Nephron (organoid): ENCODE measurements around the gene ADAMTSL1.

Source experiments
- H3K27ac Mint-ChIP-seq, 3 experiments: 2 replicates each; pipeline ENCODE4 v1.8.0; 2020; ENCODE audit warnings: mixed read lengths in 3 of 3, mild to moderate bottlenecking in 2 of 3, moderate library complexity in 1 of 3
- H3K27me3 Mint-ChIP-seq: 2 replicates; pipeline ENCODE4 v1.8.0; 2021; ENCODE audit warnings: low read depth, mild to moderate bottlenecking, moderate library complexity, mixed read lengths
- H3K36me3 Mint-ChIP-seq: 2 replicates; pipeline ENCODE4 v1.8.0; 2020; ENCODE audit warnings: low read depth, mixed read lengths
- H3K4me1 Mint-ChIP-seq: 2 replicates; pipeline ENCODE4 v1.8.0; 2020; ENCODE audit warnings: mixed read lengths
- H3K4me3 Mint-ChIP-seq, 3 experiments: 2 replicates each; pipeline ENCODE4 v1.8.0; 2020; ENCODE audit warnings: mild to moderate bottlenecking in 3 of 3, mixed read lengths in 3 of 3, moderate library complexity in 2 of 3
- H3K9me3 Mint-ChIP-seq: 2 replicates; pipeline ENCODE4 v1.8.0; 2020; ENCODE audit warnings: mixed read lengths
- CTCF ChIP-seq, 3 experiments: fragments of 200-600 bp; sonication (generic); IDR thresholded peaks; one replicate each; pipeline ENCODE4 v1.5.0; 2021; ENCODE audit warnings: antibody characterized with exemption in 3 of 3; ENCODE audit not compliant: unreplicated experiment in 3 of 3

ADAMTSL1 gene

GRCh38 chr9:18829873-18830272 lies 355.9 kb downstream of the ADAMTSL1 start:
- Mint-ChIP-seq H3K27me3 (no peaks in the 10 kb centered on the region), H3K27ac (peak overlapping the region; percentile 17 to 62 (median 44)), H3K4me3 (no peak overlapping the region), H3K36me3 (peaks cover 30% of the 10 kb centered on the region), H3K4me1 (peaks cover 31% of the 10 kb centered on the region), H3K9me3 (no peaks in the 10 kb centered on the region)
- no peak for TF ChIP-seq CTCF (IDR thresholded peaks at IDR 0.05; ENCODE audit: unreplicated experiment in 3 of 3)

- Mint-ChIP-seq H3K36me3 (peaks cover 37% of the 10 kb centered on the region), H3K27me3 (no peaks in the 10 kb centered on the region), H3K4me3 (no peak overlapping the region)
Measured at GRCh38 chr9:18834740-18835361, 360.9 kb downstream of the ADAMTSL1 start.

GRCh38 chr9:18837402-18837801 lies 363.4 kb downstream of the ADAMTSL1 start:
- no peak overlapping the region for H3K27ac Mint-ChIP-seq
- TF ChIP-seq CTCF (IDR thresholded peaks at IDR 0.05; ENCODE audit: unreplicated experiment in 3 of 3): no peak
- no peaks in the 10 kb centered on the region for H3K4me1 Mint-ChIP-seq
- H3K4me3 Mint-ChIP-seq: no peak overlapping the region
- H3K36me3 Mint-ChIP-seq: peaks cover 35% of the 10 kb centered on the region
- H3K27me3 Mint-ChIP-seq: no peaks in the 10 kb centered on the region
- H3K9me3 Mint-ChIP-seq: peaks cover 14% of the 10 kb centered on the region

More at GRCh38 chr9:18834740-18835361, 360.9 kb downstream of the ADAMTSL1 start:
- H3K27ac Mint-ChIP-seq: no peak overlapping the region
- peaks cover 6% of the 10 kb centered on the region for H3K4me1 Mint-ChIP-seq
- H3K9me3 Mint-ChIP-seq: peaks cover 7% of the 10 kb centered on the region
- no peak for TF ChIP-seq CTCF (IDR thresholded peaks at IDR 0.05; ENCODE audit: unreplicated experiment in 3 of 3)

GRCh38 chr9:18847576-18848275 lies 373.8 kb downstream of the ADAMTSL1 start:
- no peak overlapping the region for H3K4me3 Mint-ChIP-seq
- peaks cover 11% of the 10 kb centered on the region for H3K36me3 Mint-ChIP-seq
- no peak for TF ChIP-seq CTCF (IDR thresholded peaks at IDR 0.05; ENCODE audit: unreplicated experiment in 3 of 3)
- peaks cover 11% of the 10 kb centered on the region for H3K9me3 Mint-ChIP-seq
- H3K27ac Mint-ChIP-seq: no peak overlapping the region
- H3K27me3 Mint-ChIP-seq: no peaks in the 10 kb centered on the region
- H3K4me1 Mint-ChIP-seq: peaks cover 19% of the 10 kb centered on the region

DNA sequence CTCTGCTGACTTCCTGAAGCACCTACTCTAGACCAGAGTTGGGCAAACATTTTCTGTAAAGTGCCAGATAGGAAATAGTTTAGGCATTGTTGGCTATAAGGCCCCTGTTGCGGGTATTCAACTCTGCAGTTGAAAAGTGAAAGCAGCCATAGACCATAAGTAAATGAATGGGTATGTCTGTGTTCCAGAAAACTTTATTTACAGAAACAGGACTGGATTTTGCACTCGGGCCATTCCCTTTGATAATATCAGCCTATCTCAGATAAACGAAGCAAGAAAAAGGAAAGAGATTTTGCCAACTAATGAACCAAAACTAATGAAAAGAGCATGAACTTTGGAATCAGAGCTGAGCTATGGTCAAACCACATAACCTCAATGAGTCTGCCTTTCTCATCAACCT lies 374.7 kb downstream of the ADAMTSL1 start:
- peaks cover 19% of the 10 kb centered on the region for H3K4me1 Mint-ChIP-seq
- peaks cover 7% of the 10 kb centered on the region for H3K36me3 Mint-ChIP-seq
- no peak for TF ChIP-seq CTCF (IDR thresholded peaks at IDR 0.05; ENCODE audit: unreplicated experiment in 3 of 3)
- H3K27ac Mint-ChIP-seq: peak overlapping the region in 1 of 3 experiments; percentile 65
- no peak overlapping the region for H3K4me3 Mint-ChIP-seq
- no peaks in the 10 kb centered on the region for H3K27me3 Mint-ChIP-seq
- peaks cover 7% of the 10 kb centered on the region for H3K9me3 Mint-ChIP-seq
